IPS-18c (cell line): Measurements from ENCODE around the gene GLRA1.
"Not testable (repeated sequence)": the region's sequence is repeated elsewhere in the genome, so short reads cannot be mapped to it uniquely, and the experiment has no call there.

Source experiments
- H3K4me3 ChIP-seq: 2 replicates; pipeline ENCODE4 v1.7.0; 2013; ENCODE audit warnings: low read depth, mild to moderate bottlenecking, low read length, moderate library complexity; ENCODE audit not compliant: insufficient read depth
- H3K9me3 ChIP-seq: one replicate; pipeline ENCODE4 v1.6.1; 2013; ENCODE audit warnings: mild to moderate bottlenecking, low read length, moderate library complexity; ENCODE audit not compliant: control insufficient read depth, insufficient read depth

The GLRA1 gene

DNA sequence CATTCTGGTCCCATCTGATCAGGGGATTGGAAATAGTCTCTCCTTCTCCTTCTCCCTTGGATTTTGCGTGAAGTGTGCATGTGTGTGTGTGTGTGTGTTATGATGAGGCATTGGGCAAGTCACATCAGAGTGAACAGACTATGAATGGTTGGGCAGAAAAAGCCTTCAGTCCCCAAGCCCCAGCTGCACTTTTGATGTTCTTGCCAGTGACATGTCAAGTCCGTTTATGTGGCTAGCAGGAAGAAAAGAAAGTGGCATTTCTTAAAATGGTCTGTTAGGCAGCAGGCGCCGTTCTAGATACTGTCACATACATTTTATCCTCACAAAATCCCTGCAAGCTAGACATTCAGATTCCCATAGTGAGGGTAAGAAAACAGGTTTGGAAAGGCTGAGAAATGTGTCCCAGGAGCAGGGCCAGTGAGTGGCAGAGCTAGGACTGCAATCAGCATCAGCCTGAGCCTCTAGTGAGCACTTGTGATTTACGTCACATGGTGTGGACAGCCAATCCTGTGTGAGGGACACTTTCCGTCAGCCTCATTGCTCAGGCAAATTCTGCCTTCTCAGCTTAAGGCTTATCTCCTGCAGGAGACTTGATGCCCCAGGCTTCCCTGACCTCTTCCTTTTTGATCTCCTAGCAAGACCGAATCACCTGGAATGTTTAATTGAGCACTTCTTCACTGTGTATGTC lies 60.4 kb downstream of the GLRA1 start:
- no peak overlapping the region for H3K4me3 ChIP-seq
- no peaks in the 10 kb centered on the region for H3K9me3 ChIP-seq

DNA sequence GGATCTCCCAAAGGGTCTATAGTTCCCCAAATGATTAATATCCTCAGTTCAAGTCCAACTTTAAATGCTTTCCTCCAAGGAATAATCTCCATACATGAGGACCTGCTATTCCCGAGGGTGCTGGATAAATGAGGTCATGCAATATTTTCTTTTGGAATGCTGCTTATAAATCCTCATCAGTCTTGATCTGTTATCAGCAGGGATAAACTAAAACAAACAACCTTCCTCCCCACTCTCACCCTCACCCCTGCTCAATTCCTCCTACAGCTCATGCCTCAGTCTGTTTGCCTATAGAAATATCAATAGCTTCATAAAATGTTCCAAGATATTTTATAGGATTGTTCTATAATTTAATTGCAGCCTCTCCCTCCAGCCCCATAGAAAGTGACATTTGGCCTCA lies 61.1 kb downstream of the GLRA1 start:
- Histone ChIP-seq H3K9me3 (no peaks in the 10 kb centered on the region), H3K4me3 (no peak overlapping the region)

DNA sequence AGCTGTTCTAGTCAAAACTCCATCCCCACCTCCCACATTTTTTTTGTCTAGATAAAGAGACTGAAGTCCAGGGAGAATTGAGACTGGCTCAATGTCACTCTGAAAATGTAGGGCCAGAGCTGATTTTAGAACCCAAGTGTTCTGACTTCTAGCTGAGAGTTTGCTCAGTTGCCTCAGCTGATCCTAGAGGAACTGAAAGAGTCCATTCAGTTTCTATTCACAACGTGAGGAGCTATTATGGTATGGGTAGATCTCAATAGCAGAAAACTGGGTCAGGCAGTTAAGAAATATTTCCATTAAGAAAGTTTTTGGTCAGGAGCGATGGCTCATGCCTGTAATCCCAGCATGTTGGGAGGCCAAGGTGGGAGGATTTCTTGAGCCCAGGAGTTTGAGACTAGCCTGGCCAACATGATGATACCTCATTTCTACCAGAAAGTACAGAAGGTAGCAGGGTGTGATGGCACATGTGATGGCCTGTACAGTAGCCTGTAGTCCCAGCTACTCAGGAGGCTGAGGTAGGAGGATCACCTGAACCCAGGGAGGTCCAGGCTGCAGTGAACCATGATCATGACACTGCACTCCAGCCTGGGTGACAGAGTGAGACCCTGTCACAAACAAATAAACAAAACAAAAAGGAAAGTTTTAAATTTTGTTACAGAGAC lies 61.7 kb downstream of the GLRA1 start:
- Histone ChIP-seq H3K4me3 (no peak overlapping the region), H3K9me3 (no peaks in the 10 kb centered on the region)

DNA sequence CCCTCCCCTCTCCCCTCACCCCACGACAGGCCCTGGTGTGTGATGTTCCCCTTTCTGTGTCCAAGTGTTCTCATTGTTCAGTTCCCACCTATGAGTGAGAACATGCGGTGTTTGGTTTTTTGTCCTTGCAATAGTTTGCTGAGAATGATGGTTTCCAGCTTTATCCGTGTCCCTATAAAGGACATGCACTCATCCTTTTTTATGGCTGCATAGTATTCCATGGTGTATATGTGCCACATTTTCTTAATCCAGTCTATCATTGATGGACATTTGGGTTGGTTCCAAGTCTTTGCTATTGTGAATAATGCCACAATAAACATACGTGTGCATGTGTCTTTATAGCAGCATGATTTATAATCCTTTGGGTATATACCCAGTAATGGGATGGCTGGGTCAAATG lies 63.8 kb downstream of the GLRA1 start:
- H3K4me3 ChIP-seq, H3K9me3 ChIP-seq: not testable (repeated sequence)

DNA sequence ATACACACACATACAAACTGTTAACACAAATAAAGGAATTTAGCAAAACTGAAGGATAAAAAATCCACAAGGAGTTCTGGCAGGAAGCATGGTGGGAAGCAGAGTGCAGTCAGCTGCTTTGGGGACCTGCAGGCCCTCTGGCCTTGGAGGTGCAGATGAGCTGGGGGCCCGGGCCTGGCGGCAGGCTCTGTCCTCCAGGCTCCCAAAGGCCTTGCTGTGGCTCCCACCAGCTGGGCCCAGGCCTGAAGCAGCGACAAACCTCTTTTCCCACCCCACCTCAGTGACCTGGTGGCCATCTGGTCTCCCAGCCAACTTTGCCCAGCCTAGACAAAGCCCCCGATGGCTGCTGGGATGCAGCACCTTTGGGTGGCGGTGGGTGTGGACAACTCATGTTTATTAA lies 67.8 kb downstream of the GLRA1 start:
- Histone ChIP-seq H3K9me3 (no peaks in the 10 kb centered on the region), H3K4me3 (no peak overlapping the region)

DNA sequence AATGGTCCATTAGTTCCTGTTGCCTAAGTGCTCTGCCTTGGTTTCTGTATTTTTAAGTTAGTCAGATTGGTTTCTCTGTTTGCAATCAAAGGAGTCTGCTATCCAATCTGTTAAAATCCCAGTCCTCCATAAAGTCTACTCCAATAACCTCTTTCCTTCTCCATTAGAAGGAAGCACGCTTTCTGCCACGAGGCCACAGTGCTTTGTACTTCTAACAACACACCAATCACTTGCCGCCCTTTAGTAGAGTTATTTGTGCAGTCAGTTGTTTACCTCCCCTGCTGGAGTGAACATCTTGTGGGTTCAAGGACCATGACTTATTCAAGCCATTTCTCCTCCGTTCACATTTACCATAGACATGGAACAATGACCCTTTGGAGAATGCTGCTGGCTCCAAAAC lies 69.0 kb downstream of the GLRA1 start:
- Histone ChIP-seq H3K4me3 (no peak overlapping the region), H3K9me3 (no peaks in the 10 kb centered on the region)

DNA sequence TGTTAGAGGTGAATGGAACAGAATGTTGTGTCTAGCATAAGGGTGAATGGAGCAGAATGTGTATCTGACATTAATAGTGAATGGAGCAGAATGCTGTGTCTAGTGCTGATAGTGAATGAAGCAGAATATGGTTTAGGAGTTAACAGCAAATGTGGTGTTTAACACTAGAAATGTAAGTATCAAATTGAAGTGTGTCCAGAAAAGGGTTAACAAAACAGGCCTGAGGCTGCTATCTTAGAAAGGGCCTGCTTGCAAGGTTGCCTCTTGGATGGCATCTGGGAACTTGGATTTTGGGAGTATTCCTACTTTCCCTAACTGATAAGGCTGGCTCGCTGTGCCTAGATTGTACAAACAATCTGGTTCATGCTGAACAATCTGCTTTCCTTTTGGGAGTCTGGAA lies 76.8 kb downstream of the GLRA1 start:
- no peaks in the 10 kb centered on the region for H3K9me3 ChIP-seq
- no peak overlapping the region for H3K4me3 ChIP-seq

DNA sequence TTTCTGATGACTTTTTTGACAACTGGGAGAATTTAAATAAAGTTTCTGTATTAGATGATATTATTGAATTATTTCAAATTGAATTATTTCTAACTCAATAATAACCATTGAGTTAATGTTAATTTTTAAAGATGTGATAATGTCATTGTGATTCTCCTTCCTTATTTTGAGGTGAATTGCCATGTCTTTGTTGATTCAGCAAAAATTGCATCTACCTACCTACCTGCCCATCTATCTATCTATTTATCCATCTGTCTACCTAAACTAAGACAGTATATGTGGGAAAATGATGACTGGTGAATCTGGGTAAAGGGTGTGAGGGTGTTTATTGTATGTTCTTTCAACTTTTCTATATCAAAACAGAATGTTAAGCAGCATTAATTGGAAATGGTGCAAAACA lies 77.9 kb downstream of the GLRA1 start:
- no peaks in the 10 kb centered on the region for H3K9me3 ChIP-seq
- no peak overlapping the region for H3K4me3 ChIP-seq

DNA sequence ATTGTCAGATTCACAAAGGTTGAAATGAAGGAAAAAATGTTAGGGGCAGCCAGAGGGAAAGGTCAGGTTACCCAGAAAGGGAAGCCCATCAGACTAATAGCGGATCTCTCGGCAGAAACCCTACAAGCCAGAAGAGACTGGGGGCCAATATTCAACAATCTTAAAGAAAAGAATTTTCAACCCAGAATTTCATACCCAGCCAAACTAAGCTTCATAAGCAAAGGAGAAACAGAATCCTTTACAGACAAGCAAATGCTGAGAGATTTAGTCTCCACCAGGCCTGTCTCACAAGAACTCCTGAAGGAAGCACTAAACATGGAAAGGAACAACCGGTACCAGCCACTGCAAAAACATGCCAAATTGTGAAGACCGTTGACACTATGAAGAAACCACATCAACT lies 91.8 kb downstream of the GLRA1 start:
- not testable (repeated sequence) for H3K9me3 ChIP-seq, H3K4me3 ChIP-seq

DNA sequence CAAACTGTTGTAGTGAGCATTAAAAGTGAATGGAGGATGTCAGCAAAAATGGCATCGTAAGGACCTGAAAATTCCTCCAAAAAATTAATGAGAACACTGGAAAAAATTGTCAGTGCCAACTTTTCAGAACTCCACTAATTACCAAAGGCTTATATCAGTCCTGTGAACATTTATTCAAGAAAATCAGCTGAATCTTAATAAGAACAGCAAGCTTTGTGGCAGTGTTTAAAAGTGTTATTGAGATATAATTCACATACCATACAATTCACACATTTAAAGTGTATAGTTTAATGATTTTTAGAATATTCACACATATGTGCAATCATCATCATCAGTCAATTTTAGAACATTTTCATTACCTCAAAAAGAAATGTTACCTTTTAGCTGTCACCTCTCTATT lies 95.3 kb downstream of the GLRA1 start:
- Histone ChIP-seq H3K9me3 (no peaks in the 10 kb centered on the region), H3K4me3 (no peak overlapping the region)

DNA sequence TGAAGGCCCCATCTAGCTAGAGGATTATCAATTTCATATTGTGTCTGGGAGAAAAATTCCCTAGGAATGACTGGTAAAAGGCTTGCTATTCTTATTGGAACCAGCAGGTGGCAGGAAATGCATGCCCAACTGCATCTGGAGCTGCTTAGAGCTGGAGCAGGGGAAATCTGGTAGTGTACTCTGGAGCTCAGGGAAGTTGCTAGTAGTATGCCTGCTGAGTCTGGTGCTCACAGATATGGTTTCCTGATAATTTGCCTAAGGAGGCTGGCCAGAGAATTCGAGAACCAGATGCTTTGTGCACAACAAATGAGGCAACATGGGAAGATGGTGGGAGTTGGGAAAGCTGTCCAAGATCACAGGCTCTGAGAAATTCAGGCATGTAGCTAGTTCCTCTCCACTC lies 99.2 kb downstream of the GLRA1 start:
- Histone ChIP-seq H3K4me3 (no peak overlapping the region), H3K9me3 (no peaks in the 10 kb centered on the region)

DNA sequence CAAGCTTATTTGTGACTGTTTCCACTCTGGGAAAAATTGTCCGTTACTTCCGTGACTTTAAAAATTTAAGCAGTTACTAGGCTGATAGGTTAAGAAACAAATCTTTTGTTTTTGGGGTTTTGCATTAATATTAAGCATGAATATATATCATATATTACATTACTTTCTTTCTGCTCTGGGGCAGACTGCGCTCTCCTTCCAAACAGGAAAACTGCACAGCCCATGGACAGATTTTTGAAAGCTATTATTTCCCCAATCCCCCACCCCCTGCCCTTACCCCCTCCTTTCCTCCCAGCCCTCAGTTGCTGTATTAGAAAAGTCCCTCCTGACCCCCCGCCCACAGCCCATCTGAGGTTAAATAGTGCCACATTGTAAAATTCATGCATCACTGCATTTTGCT lies 102.5 kb downstream of the GLRA1 start:
- H3K9me3 ChIP-seq, result no peaks in the 10 kb centered on the region
- H3K4me3 ChIP-seq, result no peak overlapping the region

DNA sequence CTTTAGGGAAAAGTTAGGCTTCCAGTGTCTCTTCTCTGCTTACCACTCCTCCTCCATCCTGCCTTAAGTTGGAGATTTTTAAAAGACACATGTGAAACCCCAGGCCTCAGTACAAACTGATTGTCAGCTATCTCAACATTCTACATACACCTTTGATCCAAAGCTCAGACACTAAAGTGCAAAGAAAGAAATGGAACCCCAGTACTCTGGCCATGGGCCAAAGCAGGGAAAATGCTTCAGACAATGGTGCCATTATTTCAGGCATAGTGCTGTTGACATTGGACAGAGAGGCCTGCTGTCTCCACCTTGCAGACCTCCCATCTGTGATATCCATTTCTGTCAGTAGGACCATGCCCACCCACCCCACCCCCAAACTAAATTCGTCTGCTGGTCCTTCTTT lies 103.7 kb downstream of the GLRA1 start:
- H3K9me3 ChIP-seq, result no peaks in the 10 kb centered on the region
- H3K4me3 ChIP-seq, result no peak overlapping the region

DNA sequence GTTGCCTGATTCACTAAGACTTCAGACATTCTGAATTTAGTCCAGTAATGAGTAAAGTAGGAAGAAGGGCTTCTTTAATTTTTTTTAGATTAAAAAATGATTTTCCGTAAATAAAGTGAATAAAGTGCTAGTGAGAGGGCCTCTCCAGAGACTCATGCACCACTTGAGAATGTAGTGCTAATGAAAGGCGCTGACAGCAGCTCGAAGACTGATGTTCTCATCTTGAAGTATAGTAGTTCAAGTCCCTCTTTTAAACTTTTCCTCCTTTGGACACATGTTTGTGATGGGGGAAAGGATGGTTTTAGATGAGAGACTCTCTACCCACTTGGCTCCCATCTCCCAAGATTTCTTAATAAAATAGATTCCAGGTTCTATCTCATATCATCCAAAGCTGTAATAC lies 104.4 kb downstream of the GLRA1 start:
- H3K4me3 ChIP-seq, result no peak overlapping the region
- H3K9me3 ChIP-seq, result no peaks in the 10 kb centered on the region

DNA sequence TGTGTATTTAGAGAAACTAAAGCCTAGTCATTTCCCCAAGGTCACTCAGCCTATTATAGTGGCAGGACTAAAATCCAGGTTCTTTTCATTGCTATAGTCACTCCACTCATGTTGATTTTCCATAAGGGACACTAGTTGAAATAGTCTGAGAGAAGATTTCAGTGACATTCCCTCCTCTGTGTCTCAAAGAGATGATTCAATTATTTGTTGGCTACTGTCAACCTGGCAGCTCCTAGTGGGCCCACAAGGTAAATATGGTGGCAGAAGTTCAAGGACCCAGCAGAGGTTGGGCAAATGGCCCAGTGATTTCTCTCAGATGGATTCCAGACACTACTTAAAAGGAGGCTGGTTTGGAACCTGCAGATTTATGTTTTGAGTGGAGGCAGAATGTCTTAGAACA lies 104.8 kb downstream of the GLRA1 start:
- H3K4me3 ChIP-seq, result no peak overlapping the region
- H3K9me3 ChIP-seq, result no peaks in the 10 kb centered on the region

DNA sequence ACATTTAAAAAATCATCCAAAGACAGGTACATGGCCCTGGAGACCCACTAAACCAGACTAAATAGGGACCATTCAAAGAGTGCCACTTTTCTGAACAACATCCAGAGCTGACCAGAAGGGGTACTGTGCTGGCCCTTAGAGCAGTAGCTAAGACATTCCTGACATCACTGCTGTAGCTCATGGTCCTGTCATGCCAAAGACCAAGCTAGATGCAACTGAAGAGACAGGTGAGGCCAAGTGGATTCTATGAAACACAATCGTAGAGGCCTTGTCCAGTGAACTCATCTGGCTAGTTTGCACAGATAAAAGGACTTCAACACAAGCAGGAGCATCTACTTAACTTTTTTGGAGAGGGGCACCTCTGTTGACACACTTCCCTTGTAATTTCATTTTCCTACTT lies 109.6 kb downstream of the GLRA1 start:
- Histone ChIP-seq H3K4me3 (no peak overlapping the region), H3K9me3 (no peaks in the 10 kb centered on the region)

DNA sequence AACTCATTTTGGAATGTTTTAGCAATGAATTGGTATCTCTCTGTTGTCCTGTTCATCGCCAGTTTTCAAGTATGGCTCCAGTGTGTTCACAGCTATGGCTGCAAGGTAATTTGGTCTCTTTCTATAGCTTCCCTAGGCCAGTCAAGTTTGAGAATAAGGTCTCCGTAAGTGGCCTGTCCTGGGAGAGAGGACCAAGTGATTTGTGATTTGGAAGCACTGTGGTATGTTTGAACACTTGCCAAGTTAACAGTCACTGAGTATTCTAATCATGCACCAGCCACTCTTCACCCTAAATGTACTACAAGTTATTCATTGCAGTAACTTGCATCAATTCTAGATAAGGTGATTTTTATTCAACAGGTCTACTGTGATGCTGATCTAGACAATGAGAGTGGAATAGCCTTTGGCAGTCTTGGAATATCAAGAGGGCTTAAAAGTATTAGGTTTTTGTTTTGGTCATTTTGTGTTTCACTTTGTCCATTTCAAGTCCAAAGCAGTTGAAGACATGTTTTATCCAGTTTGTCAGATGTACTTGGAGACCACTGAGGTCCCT lies 111.8 kb downstream of the GLRA1 start:
- Histone ChIP-seq H3K9me3 (no peaks in the 10 kb centered on the region), H3K4me3 (no peak overlapping the region)

DNA sequence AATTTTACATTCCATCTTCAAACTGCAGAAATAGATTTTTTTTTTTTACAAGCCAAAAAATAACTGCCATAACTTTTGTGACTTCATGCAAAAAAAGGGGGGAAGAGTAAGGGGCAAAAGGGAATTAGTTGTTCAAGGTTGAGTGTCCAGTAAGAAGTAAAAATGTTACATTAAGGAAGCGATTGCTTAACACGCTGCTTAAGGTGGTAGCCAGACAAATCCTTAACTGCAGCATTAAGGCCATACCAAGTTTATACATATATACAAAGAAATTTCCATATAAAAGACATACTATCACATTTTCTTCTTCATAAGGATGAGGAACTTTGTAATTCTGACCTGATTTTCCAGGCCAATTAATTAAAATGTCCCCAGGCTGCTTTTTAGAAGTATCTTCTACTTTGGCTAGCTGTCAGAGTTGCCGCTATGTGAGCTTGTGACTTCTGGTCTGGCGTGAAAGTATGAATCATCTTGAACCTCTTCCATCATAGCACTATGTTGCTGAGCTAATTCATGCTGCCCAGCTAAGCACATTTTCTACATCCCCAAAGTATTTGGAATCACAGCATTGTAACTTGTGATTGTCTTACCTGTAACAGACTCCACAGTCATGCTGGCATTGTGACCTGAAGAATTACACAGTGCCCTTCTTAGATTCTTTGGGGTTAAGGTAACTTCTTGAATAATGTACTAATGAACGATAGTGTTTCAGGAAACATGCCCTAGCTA lies 112.9 kb downstream of the GLRA1 start:
- Histone ChIP-seq H3K4me3 (no peak overlapping the region), H3K9me3 (no peaks in the 10 kb centered on the region)
